HEK293 (cell line): ENCODE measurements around the gene NPC1.
A peak's percentile ranks its signal among the peaks of the same experiment; 100 is the strongest.

Experiments used
- GFI1B ChIP-seq: fragments of 450-650 bp; formaldehyde crosslinking; IDR thresholded peaks from 2 replicates; pipeline ENCODE4 v1.5.1; 2016; ENCODE audit warnings: missing biosample characterization, missing genetic modification characterization
- MYNN ChIP-seq: fragments of 450-650 bp; formaldehyde crosslinking; IDR thresholded peaks from 2 replicates; pipeline ENCODE4 v1.5.1; 2016; ENCODE audit warnings: missing biosample characterization, missing genetic modification characterization, borderline replicate concordance
- RBAK ChIP-seq: fragments of 450-650 bp; formaldehyde crosslinking; IDR thresholded peaks from 2 replicates; pipeline ENCODE4 v1.5.1; 2016; ENCODE audit warnings: missing biosample characterization, missing genetic modification characterization
- ZFP37 ChIP-seq: fragments of 450-650 bp; formaldehyde crosslinking; IDR thresholded peaks from 2 replicates; pipeline ENCODE4 v1.5.1; 2016; ENCODE audit warnings: missing biosample characterization, missing genetic modification characterization
- ZNF133 ChIP-seq: fragments of 450-650 bp; formaldehyde crosslinking; IDR thresholded peaks from 2 replicates; pipeline ENCODE4 v1.5.1; 2016; ENCODE audit warnings: missing biosample characterization, missing genetic modification characterization
- ZNF175 ChIP-seq: fragments of 450-650 bp; formaldehyde crosslinking; IDR thresholded peaks from 2 replicates; pipeline ENCODE4 v1.5.1; 2016; ENCODE audit warnings: missing biosample characterization, missing genetic modification characterization
- ZNF501 ChIP-seq: fragments of 450-650 bp; formaldehyde crosslinking; IDR thresholded peaks from 2 replicates; pipeline ENCODE4 v1.5.1; 2016; ENCODE audit warnings: missing biosample characterization, missing genetic modification characterization
- ZNF664 ChIP-seq: fragments of 450-650 bp; formaldehyde crosslinking; IDR thresholded peaks from 2 replicates; pipeline ENCODE4 v1.5.1; 2016; ENCODE audit warnings: missing biosample characterization, missing genetic modification characterization
- ZNF776 ChIP-seq: fragments of 450-650 bp; formaldehyde crosslinking; IDR thresholded peaks from 2 replicates; pipeline ENCODE4 v1.5.0; 2017; ENCODE audit warnings: missing biosample characterization, missing genetic modification characterization, borderline replicate concordance
- TF ChIP-seq, protein P1 (sequence below): fragments of 450-650 bp; formaldehyde crosslinking; IDR thresholded peaks from 2 replicates; pipeline ENCODE4 v1.5.1; 2016; ENCODE audit warnings: missing biosample characterization, missing genetic modification characterization
- TF ChIP-seq, protein P2 (sequence below): fragments of 450-650 bp; formaldehyde crosslinking; IDR thresholded peaks from 2 replicates; pipeline ENCODE4 v1.5.1; 2016; ENCODE audit warnings: missing biosample characterization, missing genetic modification characterization
- TF ChIP-seq, protein P3 (sequence below): fragments of 450-650 bp; formaldehyde crosslinking; IDR thresholded peaks from 2 replicates; pipeline ENCODE4 v1.5.1; 2016; ENCODE audit warnings: missing biosample characterization, missing genetic modification characterization, low read depth

DNA sequence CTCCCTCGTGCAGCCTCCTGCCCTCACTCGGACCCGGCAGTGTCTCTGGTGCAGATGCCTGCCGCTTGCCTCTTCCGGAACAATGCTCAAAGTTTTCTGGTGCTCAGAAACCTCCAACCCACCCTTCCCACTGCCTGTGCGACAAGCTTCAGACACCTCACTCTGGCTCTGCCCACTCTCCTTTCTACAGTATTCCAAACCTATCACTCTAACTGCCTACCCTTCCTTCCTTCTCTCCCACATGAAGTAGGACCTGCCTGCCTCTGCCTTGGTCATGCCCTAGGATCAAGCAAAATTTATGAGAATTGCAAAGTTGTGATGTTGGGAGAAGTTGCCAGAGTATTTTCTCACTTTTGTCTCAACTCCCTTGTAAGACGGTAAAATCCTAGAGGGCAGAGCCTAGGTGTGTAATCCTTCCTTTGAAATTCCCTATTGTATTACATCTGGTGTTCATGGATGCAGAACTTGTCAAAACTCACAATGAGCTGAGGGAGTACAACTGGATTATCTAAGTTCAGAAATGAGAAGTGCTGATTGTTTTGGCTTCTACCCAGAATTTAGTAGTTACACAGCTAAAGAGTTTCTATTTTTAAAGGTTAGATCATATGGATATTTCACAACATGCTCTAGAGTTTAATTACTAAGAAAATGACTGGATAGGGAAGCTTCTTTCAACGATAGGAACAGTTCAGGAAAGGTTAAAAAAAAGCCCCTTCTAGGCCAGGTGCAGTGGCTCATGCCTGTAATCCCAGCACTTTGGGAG, 7.2 kb downstream of the NPC1 start:
- TF ChIP-seq ZFP37 (tag by site-specific recombination), result no peak
- TF ChIP-seq ZNF175, result no peak
- no peak for TF ChIP-seq ZNF133 (tag by site-specific recombination)
- peak; percentile 94 for TF ChIP-seq ZNF664 (tag by site-specific recombination)
- TF ChIP-seq, protein P1, sequence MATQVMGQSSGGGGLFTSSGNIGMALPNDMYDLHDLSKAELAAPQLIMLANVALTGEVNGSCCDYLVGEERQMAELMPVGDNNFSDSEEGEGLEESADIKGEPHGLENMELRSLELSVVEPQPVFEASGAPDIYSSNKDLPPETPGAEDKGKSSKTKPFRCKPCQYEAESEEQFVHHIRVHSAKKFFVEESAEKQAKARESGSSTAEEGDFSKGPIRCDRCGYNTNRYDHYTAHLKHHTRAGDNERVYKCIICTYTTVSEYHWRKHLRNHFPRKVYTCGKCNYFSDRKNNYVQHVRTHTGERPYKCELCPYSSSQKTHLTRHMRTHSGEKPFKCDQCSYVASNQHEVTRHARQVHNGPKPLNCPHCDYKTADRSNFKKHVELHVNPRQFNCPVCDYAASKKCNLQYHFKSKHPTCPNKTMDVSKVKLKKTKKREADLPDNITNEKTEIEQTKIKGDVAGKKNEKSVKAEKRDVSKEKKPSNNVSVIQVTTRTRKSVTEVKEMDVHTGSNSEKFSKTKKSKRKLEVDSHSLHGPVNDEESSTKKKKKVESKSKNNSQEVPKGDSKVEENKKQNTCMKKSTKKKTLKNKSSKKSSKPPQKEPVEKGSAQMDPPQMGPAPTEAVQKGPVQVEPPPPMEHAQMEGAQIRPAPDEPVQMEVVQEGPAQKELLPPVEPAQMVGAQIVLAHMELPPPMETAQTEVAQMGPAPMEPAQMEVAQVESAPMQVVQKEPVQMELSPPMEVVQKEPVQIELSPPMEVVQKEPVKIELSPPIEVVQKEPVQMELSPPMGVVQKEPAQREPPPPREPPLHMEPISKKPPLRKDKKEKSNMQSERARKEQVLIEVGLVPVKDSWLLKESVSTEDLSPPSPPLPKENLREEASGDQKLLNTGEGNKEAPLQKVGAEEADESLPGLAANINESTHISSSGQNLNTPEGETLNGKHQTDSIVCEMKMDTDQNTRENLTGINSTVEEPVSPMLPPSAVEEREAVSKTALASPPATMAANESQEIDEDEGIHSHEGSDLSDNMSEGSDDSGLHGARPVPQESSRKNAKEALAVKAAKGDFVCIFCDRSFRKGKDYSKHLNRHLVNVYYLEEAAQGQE, result no peak
- TF ChIP-seq ZNF501 (tag by site-specific recombination), result no peak
- TF ChIP-seq ZNF776 (tag by site-specific recombination), result no peak
- TF ChIP-seq, protein P2, sequence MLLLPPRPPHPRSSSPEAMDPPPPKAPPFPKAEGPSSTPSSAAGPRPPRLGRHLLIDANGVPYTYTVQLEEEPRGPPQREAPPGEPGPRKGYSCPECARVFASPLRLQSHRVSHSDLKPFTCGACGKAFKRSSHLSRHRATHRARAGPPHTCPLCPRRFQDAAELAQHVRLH (tag by site-specific recombination), result no peak
- TF ChIP-seq GFI1B (tag by site-specific recombination), result no peak
- TF ChIP-seq, protein P3, sequence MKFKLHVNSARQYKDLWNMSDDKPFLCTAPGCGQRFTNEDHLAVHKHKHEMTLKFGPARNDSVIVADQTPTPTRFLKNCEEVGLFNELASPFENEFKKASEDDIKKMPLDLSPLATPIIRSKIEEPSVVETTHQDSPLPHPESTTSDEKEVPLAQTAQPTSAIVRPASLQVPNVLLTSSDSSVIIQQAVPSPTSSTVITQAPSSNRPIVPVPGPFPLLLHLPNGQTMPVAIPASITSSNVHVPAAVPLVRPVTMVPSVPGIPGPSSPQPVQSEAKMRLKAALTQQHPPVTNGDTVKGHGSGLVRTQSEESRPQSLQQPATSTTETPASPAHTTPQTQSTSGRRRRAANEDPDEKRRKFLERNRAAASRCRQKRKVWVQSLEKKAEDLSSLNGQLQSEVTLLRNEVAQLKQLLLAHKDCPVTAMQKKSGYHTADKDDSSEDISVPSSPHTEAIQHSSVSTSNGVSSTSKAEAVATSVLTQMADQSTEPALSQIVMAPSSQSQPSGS (tag by site-specific recombination), result no peak
- TF ChIP-seq RBAK (tag by site-specific recombination), result no peak
- no peak for TF ChIP-seq MYNN (tag by site-specific recombination)
